ENCODE measurements around the gene MORC3.
"Not testable (repeated sequence)": the region's sequence is repeated elsewhere in the genome, so short reads cannot be mapped to it uniquely, and the experiment has no call there.

MORC3 gene

DNA sequence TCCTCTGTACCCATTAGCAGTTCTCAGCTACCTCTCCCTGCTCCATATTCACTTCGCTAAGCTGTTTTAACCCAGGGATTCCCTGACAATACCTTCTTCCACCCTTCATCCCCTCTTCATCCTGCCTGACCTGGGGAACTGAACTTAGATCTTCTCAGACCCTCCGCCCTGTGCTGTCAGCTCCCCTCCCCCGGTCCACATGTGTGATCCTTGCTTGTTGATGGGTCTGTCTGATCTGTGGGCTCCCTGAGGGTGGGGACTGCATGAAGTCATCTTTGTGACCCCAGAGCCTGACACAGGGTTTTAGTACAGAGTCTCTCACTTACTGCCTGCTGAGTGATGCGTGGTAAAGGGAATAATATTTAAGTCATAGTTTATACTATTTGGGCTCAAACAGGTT, 77.0 kb downstream of the MORC3 start:
- POLR2A ChIA-PET, result interaction anchor here (0.6 kb wide), 1 partner anchor 418 kb away, joined by 7 read pairs; no protein-coding TSS in a partner anchor

DNA sequence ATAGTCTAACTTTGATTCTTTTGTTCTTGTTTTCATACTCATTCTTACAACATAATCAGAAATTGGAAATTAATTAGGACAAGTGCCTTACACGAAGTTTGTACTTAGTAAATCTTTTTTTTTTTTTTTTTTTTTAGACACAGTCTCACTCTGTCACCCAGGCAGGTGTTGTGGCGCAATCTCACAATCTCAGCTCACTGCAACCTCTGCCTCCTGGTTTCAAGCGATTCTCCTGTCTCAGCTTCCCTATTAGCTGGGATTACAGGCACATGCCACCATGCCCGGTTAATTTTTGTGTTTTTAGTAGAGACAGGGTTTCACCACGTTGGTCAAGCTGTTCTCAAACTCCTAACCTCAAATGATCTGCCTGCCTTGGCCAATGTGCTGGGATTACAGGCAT, 77.6 kb downstream of the MORC3 start:
- H3K9me3 ChIP-seq (ENCODE audit: control insufficient read depth, insufficient read depth, low read depth, low read length), result no peaks in the 10 kb centered on the region
- H3K4me3 ChIP-seq (ENCODE audit: low read depth, low read length), result no peak overlapping the region
- H3K36me3 ChIP-seq (ENCODE audit: control insufficient read depth in 2 of 2, insufficient read depth in 1 of 2, low read length in 2 of 2), result peaks cover 84 to 89% of the 10 kb centered on the region in 2 experiments
- no peaks in the 10 kb centered on the region for H3K4me1 ChIP-seq (ENCODE audit: control insufficient read depth, insufficient read depth, low read length)
- CTCF ChIA-PET, result interaction anchor here (0.7 to 1.3 kb wide), 2 partner anchors 257 to 324 kb away, joined by 3 read pairs; no protein-coding TSS in a partner anchor
- POLR2A ChIA-PET, result no interaction called here
- H3K27ac ChIP-seq (ENCODE audit: extremely low read depth, low read depth, low read length), result no peak overlapping the region
- TF ChIP-seq, protein P1, sequence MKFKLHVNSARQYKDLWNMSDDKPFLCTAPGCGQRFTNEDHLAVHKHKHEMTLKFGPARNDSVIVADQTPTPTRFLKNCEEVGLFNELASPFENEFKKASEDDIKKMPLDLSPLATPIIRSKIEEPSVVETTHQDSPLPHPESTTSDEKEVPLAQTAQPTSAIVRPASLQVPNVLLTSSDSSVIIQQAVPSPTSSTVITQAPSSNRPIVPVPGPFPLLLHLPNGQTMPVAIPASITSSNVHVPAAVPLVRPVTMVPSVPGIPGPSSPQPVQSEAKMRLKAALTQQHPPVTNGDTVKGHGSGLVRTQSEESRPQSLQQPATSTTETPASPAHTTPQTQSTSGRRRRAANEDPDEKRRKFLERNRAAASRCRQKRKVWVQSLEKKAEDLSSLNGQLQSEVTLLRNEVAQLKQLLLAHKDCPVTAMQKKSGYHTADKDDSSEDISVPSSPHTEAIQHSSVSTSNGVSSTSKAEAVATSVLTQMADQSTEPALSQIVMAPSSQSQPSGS (tag by site-specific recombination; IDR thresholded peaks at IDR 0.05; ENCODE audit: low read depth), result no peak
- TF ChIP-seq ZNF670 (tag by site-specific recombination; IDR thresholded peaks at IDR 0.05; ENCODE audit: low read depth) (no peak), ZNF843 (tag by site-specific recombination; IDR thresholded peaks at IDR 0.05) (no peak), ZNF664 (tag by site-specific recombination; IDR thresholded peaks at IDR 0.05) (no peak), ZNF19 (tag by site-specific recombination; IDR thresholded peaks at IDR 0.05; ENCODE audit: low read depth) (no peak), ZBTB1 (tag by site-specific recombination; IDR thresholded peaks at IDR 0.05) (no peak)

More for the DNA sequence above, 77.0 kb downstream of the MORC3 start:
- CTCF ChIA-PET, result interaction anchor here (0.7 to 1.3 kb wide), 2 partner anchors 256 to 409 kb away, joined by 3 read pairs; no protein-coding TSS in a partner anchor
- no peak overlapping the region for H3K4me3 ChIP-seq (ENCODE audit: low read depth, low read length)
- no peaks in the 10 kb centered on the region for H3K9me3 ChIP-seq (ENCODE audit: control insufficient read depth, insufficient read depth, low read depth, low read length)
- H3K27ac ChIP-seq (ENCODE audit: extremely low read depth, low read depth, low read length), result no peak overlapping the region
- H3K36me3 ChIP-seq (ENCODE audit: control insufficient read depth in 2 of 2, insufficient read depth in 1 of 2, low read length in 2 of 2), result peaks cover 80 to 83% of the 10 kb centered on the region in 2 experiments
- H3K4me1 ChIP-seq (ENCODE audit: control insufficient read depth, insufficient read depth, low read length), result no peaks in the 10 kb centered on the region
- TF ChIP-seq ZNF366 (tag by site-specific recombination; conservative IDR thresholded peaks at IDR 0.05), result 0 out of 2 replicates have a peak, but pooled peaks have one; percentile 13
- no peak for TF ChIP-seq ZNF837 (tag by site-specific recombination; IDR thresholded peaks at IDR 0.05)
- TF ChIP-seq ZNF311 (tag by site-specific recombination; IDR thresholded peaks at IDR 0.05; ENCODE audit: borderline replicate concordance), result no peak
- no peak for TF ChIP-seq ZNF660 (tag by site-specific recombination; IDR thresholded peaks at IDR 0.05)

DNA sequence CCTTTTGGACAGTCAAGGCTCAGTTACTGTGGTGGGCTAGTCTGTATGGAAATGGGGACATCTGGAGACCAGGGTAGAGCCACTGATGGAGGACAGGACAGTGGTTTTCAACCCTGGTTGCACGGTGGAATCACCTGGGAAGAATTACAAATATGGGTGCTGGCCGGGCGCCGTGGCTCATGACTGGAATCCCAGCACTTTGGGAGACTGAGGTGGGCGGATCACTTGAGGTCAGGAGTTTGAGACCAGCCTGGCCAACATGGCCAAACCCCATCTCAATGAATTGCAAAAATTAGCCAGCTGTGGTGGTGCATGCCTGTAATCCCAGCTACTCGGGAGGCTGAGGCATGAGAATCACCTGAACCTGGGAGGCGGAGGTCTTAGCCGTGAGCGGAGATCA, 79.7 kb downstream of the MORC3 start:
- CTCF ChIA-PET, result interaction anchor here (0.6 to 1.5 kb wide), 3 partner anchors 9 to 227 kb away, joined by 3 to 4 read pairs (median 3); no protein-coding TSS in a partner anchor
- H3K36me3 ChIP-seq (ENCODE audit: control insufficient read depth in 2 of 2, insufficient read depth in 1 of 2, low read length in 2 of 2), result peaks cover 83 to 89% of the 10 kb centered on the region in 2 experiments
- H3K4me1 ChIP-seq (ENCODE audit: control insufficient read depth, insufficient read depth, low read length); POLR2A ChIA-PET; H3K27ac ChIP-seq (ENCODE audit: extremely low read depth, low read depth, low read length); H3K9me3 ChIP-seq (ENCODE audit: control insufficient read depth, insufficient read depth, low read depth, low read length); H3K4me3 ChIP-seq (ENCODE audit: low read depth, low read length): not testable (repeated sequence)

DNA sequence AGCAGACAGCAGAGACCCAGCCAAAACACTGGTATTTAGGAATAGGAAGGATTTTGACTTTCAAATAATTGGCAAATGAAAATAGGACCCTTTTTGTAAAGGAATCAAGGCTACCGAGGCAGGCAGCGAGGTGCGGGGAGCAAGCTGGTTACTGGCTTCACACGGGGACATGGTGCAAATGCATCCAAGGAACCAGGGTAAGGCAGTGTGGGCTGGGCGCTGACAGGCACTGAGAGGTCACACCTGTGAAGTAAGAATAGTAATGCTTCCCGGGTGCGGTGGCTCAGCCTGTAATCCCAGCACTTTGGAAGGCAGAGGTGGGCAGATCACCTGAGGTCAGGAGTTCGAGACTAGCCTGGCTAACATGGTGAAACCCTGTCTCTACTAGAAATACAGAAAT, 80.7 kb downstream of the MORC3 start:
- TF ChIP-seq HOXA7 (CRISPR knock-in tag; IDR thresholded peaks at IDR 0.05; ENCODE audit: borderline replicate concordance), result no peak
- TF ChIP-seq KLF1 (tag by site-specific recombination; IDR thresholded peaks at IDR 0.05), result no peak
- no peak for TF ChIP-seq SETDB1 (IDR thresholded peaks at IDR 0.05; ENCODE audit: insufficient read length, low read length)
- TF ChIP-seq ZNF501 (tag by site-specific recombination; IDR thresholded peaks at IDR 0.05), result no peak
- TF ChIP-seq ZNF175 (tag by site-specific recombination; IDR thresholded peaks at IDR 0.05), result no peak
- TF ChIP-seq ZNF146 (tag by site-specific recombination; IDR thresholded peaks at IDR 0.05), result no peak
- TF ChIP-seq, protein P2, sequence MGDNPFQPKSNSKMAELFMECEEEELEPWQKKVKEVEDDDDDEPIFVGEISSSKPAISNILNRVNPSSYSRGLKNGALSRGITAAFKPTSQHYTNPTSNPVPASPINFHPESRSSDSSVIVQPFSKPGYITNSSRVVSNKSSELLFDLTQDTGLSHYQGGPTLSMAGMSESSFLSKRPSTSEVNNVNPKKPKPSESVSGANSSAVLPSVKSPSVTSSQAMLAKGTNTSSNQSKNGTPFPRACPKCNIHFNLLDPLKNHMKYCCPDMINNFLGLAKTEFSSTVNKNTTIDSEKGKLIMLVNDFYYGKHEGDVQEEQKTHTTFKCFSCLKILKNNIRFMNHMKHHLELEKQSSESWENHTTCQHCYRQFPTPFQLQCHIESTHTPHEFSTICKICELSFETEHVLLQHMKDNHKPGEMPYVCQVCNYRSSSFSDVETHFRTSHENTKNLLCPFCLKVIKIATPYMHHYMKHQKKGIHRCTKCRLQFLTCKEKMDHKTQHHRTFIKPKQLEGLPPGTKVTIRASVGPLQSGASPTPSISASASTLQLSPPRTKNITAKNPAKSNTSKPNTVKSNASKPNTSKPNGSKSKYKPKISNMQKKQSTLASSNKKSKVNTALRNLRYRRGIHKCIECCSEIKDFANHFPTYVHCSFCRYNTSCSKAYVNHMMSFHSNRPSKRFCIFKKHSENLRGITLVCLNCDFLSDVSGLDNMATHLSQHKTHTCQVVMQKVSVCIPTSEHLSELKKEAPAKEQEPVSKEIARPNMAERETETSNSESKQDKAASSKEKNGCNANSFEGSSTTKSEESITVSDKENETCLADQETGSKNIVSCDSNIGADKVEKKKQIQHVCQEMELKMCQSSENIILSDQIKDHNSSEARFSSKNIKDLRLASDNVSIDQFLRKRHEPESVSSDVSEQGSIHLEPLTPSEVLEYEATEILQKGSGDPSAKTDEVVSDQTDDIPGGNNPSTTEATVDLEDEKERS (tag by site-specific recombination; IDR thresholded peaks at IDR 0.05), result no peak
- H3K9me3 ChIP-seq (ENCODE audit: control insufficient read depth, insufficient read depth, low read depth, low read length), result no peaks in the 10 kb centered on the region
- no peak overlapping the region for H3K4me3 ChIP-seq (ENCODE audit: low read depth, low read length)
- ChIA-PET CTCF (no interaction called here), POLR2A (no interaction called here)
- H3K27ac ChIP-seq (ENCODE audit: extremely low read depth, low read depth, low read length), result no peak overlapping the region
- H3K4me1 ChIP-seq (ENCODE audit: control insufficient read depth, insufficient read depth, low read length), result no peaks in the 10 kb centered on the region
- peaks cover 82 to 89% of the 10 kb centered on the region in 2 experiments for H3K36me3 ChIP-seq (ENCODE audit: control insufficient read depth in 2 of 2, insufficient read depth in 1 of 2, low read length in 2 of 2)
